ENCODE measurements around the gene THRB. TPM values are rescaled to one million over a fixed set of nuclear protein-coding genes. Genes with fewer than 3 reads are reported as not detected.

THRB gene
- total and polyA plus RNA-seq, 4 donors = 4.0 to 10.5 (median 6.2) TPM

GRCh38 chr3:24389108-24390090 lies 105.3 kb downstream of the THRB start:
- H3K27me3 ChIP-seq (ENCODE audit: control insufficient read depth, insufficient read depth, low read length) = no peaks in the 10 kb centered on the region
- WGBS (ENCODE audit: insufficient coverage) = no CpG with 5 or more reads among the region's 6 CpGs
- H3K9me3 ChIP-seq (ENCODE audit: control insufficient read depth, insufficient read depth, low read length) = no peaks in the 10 kb centered on the region
- no peaks in the 10 kb centered on the region for H3K4me1 ChIP-seq (ENCODE audit: control insufficient read depth, insufficient read depth, low read length)
- peak in 1 of 6 donors; percentile 55 for DNase-seq (ENCODE audit: low read depth in 4 of 6, low spot score in 6 of 6)
- no peak overlapping the region for H3K4me3 ChIP-seq (ENCODE audit: low read depth, low read length)
- no peak overlapping the region for H3K27ac ChIP-seq (ENCODE audit: low read depth, low read length)
- H3K36me3 ChIP-seq (ENCODE audit: control insufficient read depth, insufficient read depth, low read length) = no peaks in the 10 kb centered on the region

- Histone ChIP-seq H3K27me3 (ENCODE audit: control insufficient read depth, insufficient read depth, low read length) (no peaks in the 10 kb centered on the region), H3K4me3 (ENCODE audit: low read depth, low read length) (no peak overlapping the region), H3K36me3 (ENCODE audit: control insufficient read depth, insufficient read depth, low read length) (no peaks in the 10 kb centered on the region), H3K9me3 (ENCODE audit: control insufficient read depth, insufficient read depth, low read length) (no peaks in the 10 kb centered on the region), H3K4me1 (ENCODE audit: control insufficient read depth, insufficient read depth, low read length) (no peaks in the 10 kb centered on the region), H3K27ac (ENCODE audit: low read depth, low read length) (no peak overlapping the region)
- no peak for DNase-seq (ENCODE audit: low read depth in 4 of 6, low spot score in 6 of 6)
Observed at GRCh38 chr3:24388611-24389010, 106.0 kb downstream of the THRB start.

GRCh38 chr3:24388159-24388558 lies 106.5 kb downstream of the THRB start:
- 95% methylated on average over 2 of the region's 3 CpGs for WGBS (ENCODE audit: insufficient coverage)
- Histone ChIP-seq H3K4me3 (ENCODE audit: low read depth, low read length) (no peak overlapping the region), H3K9me3 (ENCODE audit: control insufficient read depth, insufficient read depth, low read length) (no peaks in the 10 kb centered on the region), H3K36me3 (ENCODE audit: control insufficient read depth, insufficient read depth, low read length) (no peaks in the 10 kb centered on the region), H3K27me3 (ENCODE audit: control insufficient read depth, insufficient read depth, low read length) (no peaks in the 10 kb centered on the region), H3K27ac (ENCODE audit: low read depth, low read length) (no peak overlapping the region), H3K4me1 (ENCODE audit: control insufficient read depth, insufficient read depth, low read length) (no peaks in the 10 kb centered on the region)
- no peak for DNase-seq (ENCODE audit: low read depth in 4 of 6, low spot score in 6 of 6)

- no peak overlapping the region for H3K27ac ChIP-seq (ENCODE audit: low read depth, low read length)
- H3K27me3 ChIP-seq (ENCODE audit: control insufficient read depth, insufficient read depth, low read length) = no peaks in the 10 kb centered on the region
- H3K4me3 ChIP-seq (ENCODE audit: low read depth, low read length) = no peak overlapping the region
- no peaks in the 10 kb centered on the region for H3K9me3 ChIP-seq (ENCODE audit: control insufficient read depth, insufficient read depth, low read length)
- DNase-seq (ENCODE audit: low read depth in 4 of 6, low spot score in 6 of 6) = no peak
- H3K4me1 ChIP-seq (ENCODE audit: control insufficient read depth, insufficient read depth, low read length) = no peaks in the 10 kb centered on the region
- no peaks in the 10 kb centered on the region for H3K36me3 ChIP-seq (ENCODE audit: control insufficient read depth, insufficient read depth, low read length)
- WGBS (ENCODE audit: insufficient coverage) = 89% methylated on average over 1 of the region's 1 CpG
Observed at GRCh38 chr3:24387493-24387892, 107.2 kb downstream of the THRB start.

GRCh38 chr3:24387000-24387399 lies 107.7 kb downstream of the THRB start:
- DNase-seq (ENCODE audit: low read depth in 4 of 6, low spot score in 6 of 6) = no peak
- H3K4me3 ChIP-seq (ENCODE audit: low read depth, low read length) = no peak overlapping the region
- H3K9me3 ChIP-seq (ENCODE audit: control insufficient read depth, insufficient read depth, low read length) = no peaks in the 10 kb centered on the region
- H3K36me3 ChIP-seq (ENCODE audit: control insufficient read depth, insufficient read depth, low read length) = no peaks in the 10 kb centered on the region
- no peak overlapping the region for H3K27ac ChIP-seq (ENCODE audit: low read depth, low read length)
- no peaks in the 10 kb centered on the region for H3K4me1 ChIP-seq (ENCODE audit: control insufficient read depth, insufficient read depth, low read length)
- no peaks in the 10 kb centered on the region for H3K27me3 ChIP-seq (ENCODE audit: control insufficient read depth, insufficient read depth, low read length)

GRCh38 chr3:24386458-24386857 lies 108.2 kb downstream of the THRB start:
- H3K4me3 ChIP-seq (ENCODE audit: low read depth, low read length) = no peak overlapping the region
- H3K36me3 ChIP-seq (ENCODE audit: control insufficient read depth, insufficient read depth, low read length) = no peaks in the 10 kb centered on the region
- no peak for DNase-seq (ENCODE audit: low read depth in 4 of 6, low spot score in 6 of 6)
- no peaks in the 10 kb centered on the region for H3K9me3 ChIP-seq (ENCODE audit: control insufficient read depth, insufficient read depth, low read length)
- no peaks in the 10 kb centered on the region for H3K4me1 ChIP-seq (ENCODE audit: control insufficient read depth, insufficient read depth, low read length)
- 90% methylated on average over 2 of the region's 3 CpGs for WGBS (ENCODE audit: insufficient coverage)
- no peaks in the 10 kb centered on the region for H3K27me3 ChIP-seq (ENCODE audit: control insufficient read depth, insufficient read depth, low read length)
- H3K27ac ChIP-seq (ENCODE audit: low read depth, low read length) = no peak overlapping the region

GRCh38 chr3:24385012-24385615 lies 109.5 kb downstream of the THRB start:
- no peaks in the 10 kb centered on the region for H3K4me1 ChIP-seq (ENCODE audit: control insufficient read depth, insufficient read depth, low read length)

GRCh38 chr3:24382647-24383046 lies 112.0 kb downstream of the THRB start:
- no peaks in the 10 kb centered on the region for H3K4me1 ChIP-seq (ENCODE audit: control insufficient read depth, insufficient read depth, low read length)
- H3K36me3 ChIP-seq (ENCODE audit: control insufficient read depth, insufficient read depth, low read length) = no peaks in the 10 kb centered on the region
- H3K27me3 ChIP-seq (ENCODE audit: control insufficient read depth, insufficient read depth, low read length) = no peaks in the 10 kb centered on the region
- no peak overlapping the region for H3K4me3 ChIP-seq (ENCODE audit: low read depth, low read length)
- no peak for DNase-seq (ENCODE audit: low read depth in 4 of 6, low spot score in 6 of 6)
- 100% methylated on average over 1 of the region's 2 CpGs for WGBS (ENCODE audit: insufficient coverage)
- no peaks in the 10 kb centered on the region for H3K9me3 ChIP-seq (ENCODE audit: control insufficient read depth, insufficient read depth, low read length)
- no peak overlapping the region for H3K27ac ChIP-seq (ENCODE audit: low read depth, low read length)

More at GRCh38 chr3:24385012-24385615, 109.5 kb downstream of the THRB start:
- Histone ChIP-seq H3K4me3 (ENCODE audit: low read depth, low read length) (no peak overlapping the region), H3K9me3 (ENCODE audit: control insufficient read depth, insufficient read depth, low read length) (no peaks in the 10 kb centered on the region), H3K36me3 (ENCODE audit: control insufficient read depth, insufficient read depth, low read length) (no peaks in the 10 kb centered on the region), H3K27me3 (ENCODE audit: control insufficient read depth, insufficient read depth, low read length) (no peaks in the 10 kb centered on the region), H3K27ac (ENCODE audit: low read depth, low read length) (no peak overlapping the region)
- DNase-seq (ENCODE audit: low read depth in 4 of 6, low spot score in 6 of 6) = no peak
- WGBS (ENCODE audit: insufficient coverage) = no CpG with 5 or more reads among the region's 2 CpGs

- H3K4me3 ChIP-seq (ENCODE audit: low read depth, low read length) = no peak overlapping the region
- H3K4me1 ChIP-seq (ENCODE audit: control insufficient read depth, insufficient read depth, low read length) = no peaks in the 10 kb centered on the region
- no peaks in the 10 kb centered on the region for H3K27me3 ChIP-seq (ENCODE audit: control insufficient read depth, insufficient read depth, low read length)
- no peaks in the 10 kb centered on the region for H3K36me3 ChIP-seq (ENCODE audit: control insufficient read depth, insufficient read depth, low read length)
- no peaks in the 10 kb centered on the region for H3K9me3 ChIP-seq (ENCODE audit: control insufficient read depth, insufficient read depth, low read length)
- no peak for DNase-seq (ENCODE audit: low read depth in 4 of 6, low spot score in 6 of 6)
- no peak overlapping the region for H3K27ac ChIP-seq (ENCODE audit: low read depth, low read length)
Observed at GRCh38 chr3:24379936-24380335, 114.7 kb downstream of the THRB start.

- DNase-seq (ENCODE audit: low read depth in 4 of 6, low spot score in 6 of 6) = no peak
- H3K27me3 ChIP-seq (ENCODE audit: control insufficient read depth, insufficient read depth, low read length) = no peaks in the 10 kb centered on the region
- H3K4me1 ChIP-seq (ENCODE audit: control insufficient read depth, insufficient read depth, low read length) = no peaks in the 10 kb centered on the region
- no peak overlapping the region for H3K4me3 ChIP-seq (ENCODE audit: low read depth, low read length)
- H3K36me3 ChIP-seq (ENCODE audit: control insufficient read depth, insufficient read depth, low read length) = no peaks in the 10 kb centered on the region
- no peaks in the 10 kb centered on the region for H3K9me3 ChIP-seq (ENCODE audit: control insufficient read depth, insufficient read depth, low read length)
- H3K27ac ChIP-seq (ENCODE audit: low read depth, low read length) = no peak overlapping the region
- WGBS (ENCODE audit: insufficient coverage) = no CpG with 5 or more reads among the region's 3 CpGs
Observed at GRCh38 chr3:24378313-24378712, 116.3 kb downstream of the THRB start.

Data from spinal cord (tissue), 10 donors.